ENCODE data around the gene SGMS1.

The SGMS1 gene

DNA sequence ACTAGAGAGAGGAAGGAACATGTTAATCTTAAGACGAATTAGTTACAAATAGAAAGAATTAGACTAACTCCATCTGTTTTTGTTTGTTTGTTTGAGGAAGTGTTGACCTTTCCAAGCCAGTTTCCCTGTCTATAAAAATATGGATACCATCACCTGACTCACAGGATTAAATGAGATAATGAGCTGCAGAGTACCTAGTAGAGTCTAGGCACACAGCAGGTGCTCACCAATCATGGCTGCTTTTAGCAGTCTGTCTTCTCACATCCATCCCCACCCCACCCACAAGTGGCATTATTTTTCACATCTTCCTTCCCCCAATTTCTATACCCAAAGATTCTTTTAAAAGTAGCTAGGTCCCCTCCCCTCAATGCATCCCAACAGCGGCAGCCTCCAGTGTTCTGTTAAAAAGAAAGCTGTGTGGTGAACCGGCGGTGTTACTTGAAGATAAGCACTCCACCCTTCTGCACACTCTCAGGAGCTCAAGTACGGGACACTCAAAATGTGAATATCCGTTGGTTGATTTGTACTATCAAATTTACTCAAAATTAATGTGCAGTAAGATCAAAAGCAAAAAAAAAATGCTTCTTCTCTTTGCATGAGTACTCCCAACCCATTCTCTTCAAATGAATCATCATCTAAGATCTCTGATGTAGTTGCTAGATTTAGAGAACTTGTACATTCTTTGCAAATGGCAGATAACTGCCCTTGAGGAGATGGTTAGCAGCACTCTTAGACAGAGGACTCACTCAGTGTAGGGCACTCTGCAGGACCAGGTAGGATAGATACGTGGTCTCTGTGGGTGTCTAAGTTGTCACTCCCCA is 227.1 kb downstream of the SGMS1 start:
- TF ChIP-seq SIN3A (IDR thresholded peaks at IDR 0.05; ENCODE audit: borderline replicate concordance, insufficient read depth, low read length) (no peak), TAF1 (IDR thresholded peaks at IDR 0.05; ENCODE audit: borderline replicate concordance, insufficient read depth, low read length) (no peak), FOXP2 (optimal IDR thresholded peaks at IDR 0.05; ENCODE audit: borderline replicate concordance, extremely low read depth, extremely low read length, insufficient read depth) (no peak), POLR2AphosphoS5 (IDR thresholded peaks at IDR 0.05; ENCODE audit: low read depth, low read length) (no peak)
- TF ChIP-seq, protein P1, sequence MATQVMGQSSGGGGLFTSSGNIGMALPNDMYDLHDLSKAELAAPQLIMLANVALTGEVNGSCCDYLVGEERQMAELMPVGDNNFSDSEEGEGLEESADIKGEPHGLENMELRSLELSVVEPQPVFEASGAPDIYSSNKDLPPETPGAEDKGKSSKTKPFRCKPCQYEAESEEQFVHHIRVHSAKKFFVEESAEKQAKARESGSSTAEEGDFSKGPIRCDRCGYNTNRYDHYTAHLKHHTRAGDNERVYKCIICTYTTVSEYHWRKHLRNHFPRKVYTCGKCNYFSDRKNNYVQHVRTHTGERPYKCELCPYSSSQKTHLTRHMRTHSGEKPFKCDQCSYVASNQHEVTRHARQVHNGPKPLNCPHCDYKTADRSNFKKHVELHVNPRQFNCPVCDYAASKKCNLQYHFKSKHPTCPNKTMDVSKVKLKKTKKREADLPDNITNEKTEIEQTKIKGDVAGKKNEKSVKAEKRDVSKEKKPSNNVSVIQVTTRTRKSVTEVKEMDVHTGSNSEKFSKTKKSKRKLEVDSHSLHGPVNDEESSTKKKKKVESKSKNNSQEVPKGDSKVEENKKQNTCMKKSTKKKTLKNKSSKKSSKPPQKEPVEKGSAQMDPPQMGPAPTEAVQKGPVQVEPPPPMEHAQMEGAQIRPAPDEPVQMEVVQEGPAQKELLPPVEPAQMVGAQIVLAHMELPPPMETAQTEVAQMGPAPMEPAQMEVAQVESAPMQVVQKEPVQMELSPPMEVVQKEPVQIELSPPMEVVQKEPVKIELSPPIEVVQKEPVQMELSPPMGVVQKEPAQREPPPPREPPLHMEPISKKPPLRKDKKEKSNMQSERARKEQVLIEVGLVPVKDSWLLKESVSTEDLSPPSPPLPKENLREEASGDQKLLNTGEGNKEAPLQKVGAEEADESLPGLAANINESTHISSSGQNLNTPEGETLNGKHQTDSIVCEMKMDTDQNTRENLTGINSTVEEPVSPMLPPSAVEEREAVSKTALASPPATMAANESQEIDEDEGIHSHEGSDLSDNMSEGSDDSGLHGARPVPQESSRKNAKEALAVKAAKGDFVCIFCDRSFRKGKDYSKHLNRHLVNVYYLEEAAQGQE (IDR thresholded peaks at IDR 0.05; ENCODE audit: insufficient read depth in 1 of 2, low read depth in 2 of 2, low read length in 2 of 2): no peak

DNA sequence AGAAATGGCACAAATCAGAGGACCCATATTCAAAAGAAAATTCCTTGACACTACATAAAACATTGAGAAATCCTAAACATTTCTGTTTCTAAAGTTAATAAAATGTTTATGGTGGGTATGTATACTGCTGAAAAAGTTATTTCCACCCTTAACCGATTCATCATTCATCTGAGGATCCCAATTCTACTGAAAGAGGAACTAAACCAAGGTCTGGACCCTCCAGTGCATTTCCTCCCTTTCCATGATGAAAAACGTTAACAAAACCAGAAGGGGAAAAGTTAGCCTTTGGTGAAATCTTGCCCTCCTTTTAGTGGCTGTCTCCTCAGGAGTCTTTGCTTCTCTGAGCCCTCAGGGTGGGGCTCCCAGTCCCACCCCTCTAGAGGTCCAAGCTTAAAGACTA is 227.9 kb downstream of the SGMS1 start:
- no peak for TF ChIP-seq FOXP2 (optimal IDR thresholded peaks at IDR 0.05; ENCODE audit: borderline replicate concordance, extremely low read depth, extremely low read length, insufficient read depth)
- no peak for TF ChIP-seq SIN3A (IDR thresholded peaks at IDR 0.05; ENCODE audit: borderline replicate concordance, insufficient read depth, low read length)
- no peak for TF ChIP-seq TAF1 (IDR thresholded peaks at IDR 0.05; ENCODE audit: borderline replicate concordance, insufficient read depth, low read length)
- no peak for TF ChIP-seq POLR2AphosphoS5 (IDR thresholded peaks at IDR 0.05; ENCODE audit: low read depth, low read length)
- TF ChIP-seq, protein P1 (IDR thresholded peaks at IDR 0.05; ENCODE audit: insufficient read depth in 1 of 2, low read depth in 2 of 2, low read length in 2 of 2): no peak

DNA sequence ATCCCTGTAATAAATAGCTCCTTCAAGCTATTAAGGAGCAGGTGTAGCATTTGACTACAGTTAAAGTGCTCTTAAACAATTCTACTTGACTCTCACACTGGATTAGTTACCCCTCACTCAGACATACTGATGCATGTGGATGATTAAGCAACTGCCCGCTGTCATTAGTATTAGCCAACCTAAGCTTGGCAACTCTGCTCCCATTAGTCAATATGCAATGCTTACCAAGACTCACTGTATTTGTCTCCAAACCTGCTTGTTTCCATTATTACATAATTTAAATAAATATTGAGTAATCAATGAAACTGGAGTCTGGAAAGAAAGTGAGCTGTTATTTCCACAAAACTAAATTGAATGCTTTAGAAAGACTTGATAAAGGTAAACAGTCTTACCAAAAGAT is 228.5 kb downstream of the SGMS1 start:
- TF ChIP-seq POLR2AphosphoS5 (IDR thresholded peaks at IDR 0.05; ENCODE audit: low read depth, low read length) (no peak), FOXP2 (optimal IDR thresholded peaks at IDR 0.05; ENCODE audit: borderline replicate concordance, extremely low read depth, extremely low read length, insufficient read depth) (no peak), SIN3A (IDR thresholded peaks at IDR 0.05; ENCODE audit: borderline replicate concordance, insufficient read depth, low read length) (no peak), TAF1 (IDR thresholded peaks at IDR 0.05; ENCODE audit: borderline replicate concordance, insufficient read depth, low read length) (no peak)
- TF ChIP-seq, protein P1 (IDR thresholded peaks at IDR 0.05; ENCODE audit: insufficient read depth in 1 of 2, low read depth in 2 of 2, low read length in 2 of 2): no peak

GRCh38 chr10:50394832-50395231 is 228.9 kb downstream of the SGMS1 start:
- TF ChIP-seq, protein P1 (IDR thresholded peaks at IDR 0.05; ENCODE audit: insufficient read depth in 1 of 2, low read depth in 2 of 2, low read length in 2 of 2): no peak
- TF ChIP-seq POLR2AphosphoS5 (IDR thresholded peaks at IDR 0.05; ENCODE audit: low read depth, low read length): no peak
- no peak for TF ChIP-seq SIN3A (IDR thresholded peaks at IDR 0.05; ENCODE audit: borderline replicate concordance, insufficient read depth, low read length)
- no peak for TF ChIP-seq FOXP2 (optimal IDR thresholded peaks at IDR 0.05; ENCODE audit: borderline replicate concordance, extremely low read depth, extremely low read length, insufficient read depth)
- TF ChIP-seq TAF1 (IDR thresholded peaks at IDR 0.05; ENCODE audit: borderline replicate concordance, insufficient read depth, low read length): no peak
